Esophagus muscularis mucosa (tissue), 4 donors: ENCODE results near the gene FBLN1. TPM values are rescaled to one million over a fixed set of nuclear protein-coding genes. Genes with fewer than 3 reads are reported as not detected.

Experiments
- DNase-seq: peaks from one replicate; pipeline ENCODE4 v3.0.0-alpha.2; 2017; ENCODE audit errors: extremely low spot score
- H3K27ac ChIP-seq, 4 donors: fragments of 200-600 bp; sonication (generic); replicated peaks in 1 of 4; 1 replicate in 3 of 4; 2 replicates in 1 of 4; pipeline ENCODE4 v1.5.1; 2016 to 2019; ENCODE audit warnings: mild to moderate bottlenecking in 1 of 4
- H3K27me3 ChIP-seq, 4 donors: fragments of 200-600 bp; sonication (generic); one replicate each; pipeline versions ENCODE4 v1.5.1 to v1.6.0; 2016 to 2019
- H3K36me3 ChIP-seq, 4 donors: fragments of 200-600 bp; sonication (generic); one replicate each; pipeline ENCODE4 v1.5.1; 2016 to 2019
- H3K4me1 ChIP-seq, 4 donors: fragments of 200-600 bp; sonication (generic); one replicate each; pipeline ENCODE4 v1.5.1; 2016 to 2019
- H3K4me3 ChIP-seq, 4 donors: fragments of 200-600 bp; sonication (generic); 1 replicate in 2 of 4; 2 replicates in 2 of 4; pipeline ENCODE4 v1.5.1; 2016 to 2019; ENCODE audit warnings: mild to moderate bottlenecking in 4 of 4, moderate library complexity in 1 of 4
- H3K9me3 ChIP-seq, 4 donors: fragments of 200-600 bp; sonication (generic); 1 replicate in 3 of 4; 2 replicates in 1 of 4; pipeline ENCODE4 v1.5.1; 2016 to 2019
- EP300 ChIP-seq: sonication (generic); formaldehyde crosslinking; IDR thresholded peaks from one replicate; pipeline ENCODE4 v1.6.1; 2017; ENCODE audit warnings: antibody characterized with exemption
- POLR2A ChIP-seq: fragments of 450-650 bp; IDR thresholded peaks from one replicate; pipeline ENCODE4 v1.6.1; 2017; ENCODE audit warnings: antibody characterized with exemption, moderate library complexity, mild to moderate bottlenecking, low read depth
- POLR2AphosphoS5 ChIP-seq, 2 donors: sonication (generic); formaldehyde crosslinking; IDR thresholded peaks; one replicate each; pipeline ENCODE4 v1.6.1; 2017; ENCODE audit warnings: antibody characterized with exemption in 2 of 2
- WGBS: methylation state at CpG from one replicate; pipeline ENCODE4 v1.1.5; 2018; 5-methylcytosine and 5-hydroxymethylcytosine counted together
- intact Hi-C: fragments of 100-400 bp; cut with DNase I; formaldehyde crosslinking; loops from one replicate; pipeline ENCODE4 v1.15.1; 2023
- total RNA-seq, 4 donors: library from RNA; depleted of rRNA; stranded (reverse); fragments of >200 nt; gene quantifications; one replicate each; pipeline versions ENCODE4 v1.1.0 to v1.2.1, GENCODE V29; 2016
- TF ChIP-seq, protein P1 (sequence below), 3 experiments: fragments of 200-600 bp in 2 of 3; fragments of 450-650 bp in 1 of 3; sonication (generic) in 2 of 3; IDR thresholded peaks; one replicate each; pipeline ENCODE4 v1.5.1; 2017 to 2019; ENCODE audit warnings: antibody characterized with exemption in 3 of 3, mild to moderate bottlenecking in 2 of 3, moderate library complexity in 1 of 3

The FBLN1 gene
- total RNA-seq, 4 donors from 2014 or later, result 355 to 534 (median 417) TPM

DNA sequence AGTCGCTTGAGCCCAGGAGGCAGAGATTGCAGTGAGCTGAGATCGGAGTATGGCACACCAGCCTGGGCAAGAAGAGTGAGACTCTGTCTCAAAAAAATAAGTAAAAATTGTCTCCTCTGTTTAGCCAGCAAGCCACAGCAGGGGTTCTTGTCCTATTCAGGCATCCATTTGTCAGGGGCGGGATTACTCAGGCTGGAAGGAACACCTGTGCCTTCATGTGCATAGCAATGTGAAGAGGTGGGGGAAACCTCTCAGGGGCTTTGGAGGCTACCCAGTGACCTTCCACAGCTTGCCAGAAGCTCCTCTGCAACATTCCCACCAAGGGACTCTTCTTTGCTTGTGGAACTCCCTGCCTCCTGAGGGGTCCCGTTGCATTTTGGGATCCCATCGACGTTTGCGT lies 63.3 kb downstream of the FBLN1 start:
- Histone ChIP-seq H3K4me1 (no peaks in the 10 kb centered on the region), H3K27ac (no peak overlapping the region), H3K4me3 (no peak overlapping the region), H3K36me3 (peaks cover 0 to 27% (median 2%) of the 10 kb centered on the region in 4 donors), H3K27me3 (peaks cover 0 to 18% (median 0%) of the 10 kb centered on the region in 4 donors), H3K9me3 (peaks cover 0 to 5% (median 2%) of the 10 kb centered on the region in 4 donors)
- TF ChIP-seq POLR2AphosphoS5 (IDR thresholded peaks at IDR 0.05) (no peak), POLR2A (no peak)
- intact Hi-C loops, result no loop called here
- 92% methylated on average over 5 of the region's 7 CpGs for WGBS
- no peak for DNase-seq

DNA sequence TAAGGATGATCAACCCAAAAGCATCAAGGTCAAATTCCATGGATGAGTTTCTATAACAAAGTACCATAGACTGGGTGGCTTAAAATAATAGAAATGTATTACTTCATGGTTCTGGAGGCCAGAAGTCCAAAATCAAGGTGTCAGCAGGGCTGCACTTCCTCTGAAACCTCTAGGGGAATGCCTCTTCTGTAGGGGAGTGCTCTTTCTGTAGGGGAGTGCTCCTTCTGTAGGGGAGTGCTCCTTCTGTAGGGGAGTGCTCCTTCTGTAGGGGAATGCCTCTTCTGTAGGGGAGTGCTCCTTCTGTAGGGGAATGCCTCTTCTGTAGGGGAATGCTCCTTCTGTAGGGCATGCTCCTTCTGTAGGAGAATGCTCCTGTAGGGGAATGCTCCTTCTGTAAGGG lies 65.5 kb downstream of the FBLN1 start:
- Histone ChIP-seq H3K4me3 (no peak overlapping the region), H3K4me1 (no peaks in the 10 kb centered on the region), H3K36me3 (peaks cover 0 to 15% (median under 1%) of the 10 kb centered on the region in 4 donors), H3K27ac (no peak overlapping the region), H3K27me3 (peaks cover 0 to 18% (median 0%) of the 10 kb centered on the region in 4 donors), H3K9me3 (peaks cover 0 to 13% (median 5%) of the 10 kb centered on the region in 4 donors)
- intact Hi-C loops, result no loop called here
- no peak for TF ChIP-seq EP300
- TF ChIP-seq, protein P1, sequence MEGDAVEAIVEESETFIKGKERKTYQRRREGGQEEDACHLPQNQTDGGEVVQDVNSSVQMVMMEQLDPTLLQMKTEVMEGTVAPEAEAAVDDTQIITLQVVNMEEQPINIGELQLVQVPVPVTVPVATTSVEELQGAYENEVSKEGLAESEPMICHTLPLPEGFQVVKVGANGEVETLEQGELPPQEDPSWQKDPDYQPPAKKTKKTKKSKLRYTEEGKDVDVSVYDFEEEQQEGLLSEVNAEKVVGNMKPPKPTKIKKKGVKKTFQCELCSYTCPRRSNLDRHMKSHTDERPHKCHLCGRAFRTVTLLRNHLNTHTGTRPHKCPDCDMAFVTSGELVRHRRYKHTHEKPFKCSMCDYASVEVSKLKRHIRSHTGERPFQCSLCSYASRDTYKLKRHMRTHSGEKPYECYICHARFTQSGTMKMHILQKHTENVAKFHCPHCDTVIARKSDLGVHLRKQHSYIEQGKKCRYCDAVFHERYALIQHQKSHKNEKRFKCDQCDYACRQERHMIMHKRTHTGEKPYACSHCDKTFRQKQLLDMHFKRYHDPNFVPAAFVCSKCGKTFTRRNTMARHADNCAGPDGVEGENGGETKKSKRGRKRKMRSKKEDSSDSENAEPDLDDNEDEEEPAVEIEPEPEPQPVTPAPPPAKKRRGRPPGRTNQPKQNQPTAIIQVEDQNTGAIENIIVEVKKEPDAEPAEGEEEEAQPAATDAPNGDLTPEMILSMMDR (IDR thresholded peaks at IDR 0.05), result no peak
- TF ChIP-seq POLR2AphosphoS5 (IDR thresholded peaks at IDR 0.05), result no peak
- no peak for TF ChIP-seq POLR2A
- no peak for DNase-seq

DNA sequence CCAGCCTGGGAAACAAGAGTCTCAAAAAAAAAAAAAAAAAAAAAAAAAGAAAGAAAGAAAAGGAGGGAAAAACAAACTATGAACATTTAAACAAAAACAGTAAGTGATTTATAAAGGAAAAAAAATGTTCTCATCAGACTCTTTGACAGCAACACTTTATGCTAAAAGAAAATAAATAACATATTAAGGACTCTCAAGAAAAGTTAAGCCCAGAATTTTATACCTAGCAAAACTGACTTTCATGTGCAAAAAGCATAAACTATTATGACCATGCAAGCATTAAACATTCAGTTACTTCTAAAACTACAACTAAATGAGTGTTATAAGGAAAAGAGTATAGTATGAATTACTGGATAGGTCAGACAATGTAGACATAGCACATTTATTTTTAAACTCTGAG lies 68.4 kb downstream of the FBLN1 start:
- Histone ChIP-seq H3K36me3 (peaks cover 0 to 5% (median 0%) of the 10 kb centered on the region in 4 donors), H3K27ac (no peak overlapping the region), H3K4me1 (peaks cover 0 to 3% (median 0%) of the 10 kb centered on the region in 4 donors), H3K27me3 (peaks cover 0 to 3% (median 0%) of the 10 kb centered on the region in 4 donors), H3K9me3 (peaks cover 0 to 13% (median 5%) of the 10 kb centered on the region in 4 donors), H3K4me3 (no peak overlapping the region)
- no peak for DNase-seq
- TF ChIP-seq, protein P1 (IDR thresholded peaks at IDR 0.05), result no peak
- TF ChIP-seq POLR2AphosphoS5 (IDR thresholded peaks at IDR 0.05) (no peak), EP300 (no peak), POLR2A (no peak)
- intact Hi-C loops, result loop anchor here (10.0 kb wide), 1 partner anchor 264 kb away; no protein-coding TSS in a partner anchor

GRCh38 chr22:45572444-45572843 lies 69.8 kb downstream of the FBLN1 start:
- TF ChIP-seq EP300, result no peak
- peaks cover 0 to 8% (median 3%) of the 10 kb centered on the region in 4 donors for H3K36me3 ChIP-seq
- WGBS, result 83% methylated on average over 3 of the region's 3 CpGs
- intact Hi-C loops, result loop anchor here (10.0 kb wide), 1 partner anchor 262 kb away; no protein-coding TSS in a partner anchor
- peaks cover 0 to 3% (median under 1%) of the 10 kb centered on the region in 4 donors for H3K4me1 ChIP-seq
- DNase-seq, result no peak
- peak overlapping the region in 1 of 4 donors; percentile 20 for H3K27ac ChIP-seq
- no peak overlapping the region for H3K4me3 ChIP-seq
- H3K9me3 ChIP-seq, result peaks cover 0 to 13% (median 5%) of the 10 kb centered on the region in 4 donors
- peaks cover 0 to 14% (median 0%) of the 10 kb centered on the region in 4 donors for H3K27me3 ChIP-seq

- Histone ChIP-seq H3K9me3 (peaks cover 0 to 13% (median 5%) of the 10 kb centered on the region in 4 donors), H3K27me3 (peaks cover 0 to 31% (median 0%) of the 10 kb centered on the region in 4 donors), H3K27ac (no peak overlapping the region), H3K4me3 (no peak overlapping the region), H3K4me1 (peaks cover 0 to 14% (median 9%) of the 10 kb centered on the region in 4 donors), H3K36me3 (peaks cover 0 to 11% (median 3%) of the 10 kb centered on the region in 4 donors)
- no peak for TF ChIP-seq EP300
- TF ChIP-seq POLR2AphosphoS5 (IDR thresholded peaks at IDR 0.05), result no peak
- TF ChIP-seq POLR2A, result no peak
- TF ChIP-seq, protein P1 (IDR thresholded peaks at IDR 0.05), result no peak
- intact Hi-C loops, result loop anchor here (10.0 kb wide), 1 partner anchor 261 kb away; no protein-coding TSS in a partner anchor
- DNase-seq, result no peak
- 89% methylated on average over 23 of the region's 23 CpGs for WGBS
These were observed 71.5 kb downstream of the FBLN1 start for GRCh38 chr22:45574069-45574703.
